ENCODE data around the gene ATP6V0A1. TPM values are rescaled to one million over a fixed set of nuclear protein-coding genes. Genes with fewer than 3 reads are reported as not detected.
"Not testable (repeated sequence)": the region's sequence is repeated elsewhere in the genome, so short reads cannot be mapped to it uniquely, and the experiment has no call there.

Gene ATP6V0A1
- total and polyA plus RNA-seq, 8 donors: 22.8 to 55.9 (median 33.2) TPM

GRCh38 chr17:42536372-42537155, 77.9 kb downstream of the ATP6V0A1 start:
- TF ChIP-seq CTCF (IDR thresholded peaks at IDR 0.05): no peak
- DNase-seq (peak; percentile 89 to 96 (median 90)), ATAC-seq (peak; percentile 66 to 80 (median 76)), FAIRE-seq (no peak)
- WGBS, 2 donors: 1% methylated on average over 33 to 65 of the region's 65 CpGs
- Histone ChIP-seq H3K4me1 (peaks cover 7 to 15% (median 9%) of the 10 kb centered on the region in 3 donors), H3K9me3 (no peaks in the 10 kb centered on the region), H3K27ac (peak overlapping the region; percentile 46 to 91 (median 82)), H3K36me3 (no peaks in the 10 kb centered on the region), H3K27me3 (no peaks in the 10 kb centered on the region), H3K4me3 (peak overlapping the region; percentile 40 to 68 (median 64))
- intact Hi-C loops (cut with DNase I): no loop called here

GRCh38 chr17:42537156-42537805, 78.6 kb downstream of the ATP6V0A1 start:
- TF ChIP-seq CTCF (IDR thresholded peaks at IDR 0.05): no peak
- H3K4me1 ChIP-seq: peaks cover 7 to 13% (median 9%) of the 10 kb centered on the region in 3 donors
- no peak for FAIRE-seq
- DNase-seq: peak in 3 of 6 donors; percentile 24 to 81 (median 53)
- peak in 2 of 4 donors; percentile 1 to 7 for ATAC-seq
- 80 to 83% methylated on average over 30 of the region's 31 CpGs for WGBS, 2 donors
- peak overlapping the region in 3 of 4 donors; percentile 81 to 91 (median 84) for H3K27ac ChIP-seq
- H3K4me3 ChIP-seq: peak overlapping the region; percentile 40 to 68 (median 64)
- intact Hi-C loops (cut with DNase I): no loop called here
- H3K36me3 ChIP-seq: no peaks in the 10 kb centered on the region
- no peaks in the 10 kb centered on the region for H3K9me3 ChIP-seq
- no peaks in the 10 kb centered on the region for H3K27me3 ChIP-seq

GRCh38 chr17:42537826-42538451, 79.3 kb downstream of the ATP6V0A1 start:
- intact Hi-C loops (cut with DNase I): no loop called here
- no peaks in the 10 kb centered on the region for H3K36me3 ChIP-seq
- no peaks in the 10 kb centered on the region for H3K27me3 ChIP-seq
- no peak for ATAC-seq
- H3K4me1 ChIP-seq: peaks cover 7 to 13% (median 9%) of the 10 kb centered on the region in 3 donors
- no peak overlapping the region for H3K27ac ChIP-seq
- no peak overlapping the region for H3K4me3 ChIP-seq
- DNase-seq: peak in 1 of 6 donors; percentile 24
- no peak for TF ChIP-seq CTCF (IDR thresholded peaks at IDR 0.05)
- H3K9me3 ChIP-seq: no peaks in the 10 kb centered on the region
- 94 to 95% methylated on average over 5 of the region's 5 CpGs for WGBS, 2 donors
- no peak for FAIRE-seq

GRCh38 chr17:42538482-42538881, 79.8 kb downstream of the ATP6V0A1 start:
- no peak for ATAC-seq
- H3K9me3 ChIP-seq: no peaks in the 10 kb centered on the region
- peaks cover 0 to 4% (median 0%) of the 10 kb centered on the region in 3 donors for H3K36me3 ChIP-seq
- TF ChIP-seq CTCF (IDR thresholded peaks at IDR 0.05): no peak
- intact Hi-C loops (cut with DNase I): no loop called here
- H3K4me3 ChIP-seq: no peak overlapping the region
- H3K27me3 ChIP-seq: no peaks in the 10 kb centered on the region
- no peak for FAIRE-seq
- 92 to 95% methylated on average over 14 of the region's 14 CpGs for WGBS, 2 donors
- H3K4me1 ChIP-seq: peaks cover 7 to 13% (median 9%) of the 10 kb centered on the region in 3 donors
- no peak for DNase-seq
- no peak overlapping the region for H3K27ac ChIP-seq

GRCh38 chr17:42540558-42540957, 81.9 kb downstream of the ATP6V0A1 start:
- FAIRE-seq; H3K4me3 ChIP-seq; H3K9me3 ChIP-seq; ATAC-seq; H3K36me3 ChIP-seq; intact Hi-C loops (cut with DNase I); DNase-seq; H3K27me3 ChIP-seq; H3K4me1 ChIP-seq; H3K27ac ChIP-seq: not testable (repeated sequence)
- WGBS, 2 donors: 92% methylated on average over 4 of the region's 4 CpGs

Measured in pancreas (tissue), 10 donors.